ENCODE data around the gene TEX52. TPM values are rescaled to one million over a fixed set of nuclear protein-coding genes. Genes with fewer than 3 reads are reported as not detected.

TEX52 gene
- total and polyA plus RNA-seq, 2 of the 13 experiments (the other 11 are each of a cell fraction or from before 2014, with no cell fraction given): 0.05 TPM; not detected in 1

DNA sequence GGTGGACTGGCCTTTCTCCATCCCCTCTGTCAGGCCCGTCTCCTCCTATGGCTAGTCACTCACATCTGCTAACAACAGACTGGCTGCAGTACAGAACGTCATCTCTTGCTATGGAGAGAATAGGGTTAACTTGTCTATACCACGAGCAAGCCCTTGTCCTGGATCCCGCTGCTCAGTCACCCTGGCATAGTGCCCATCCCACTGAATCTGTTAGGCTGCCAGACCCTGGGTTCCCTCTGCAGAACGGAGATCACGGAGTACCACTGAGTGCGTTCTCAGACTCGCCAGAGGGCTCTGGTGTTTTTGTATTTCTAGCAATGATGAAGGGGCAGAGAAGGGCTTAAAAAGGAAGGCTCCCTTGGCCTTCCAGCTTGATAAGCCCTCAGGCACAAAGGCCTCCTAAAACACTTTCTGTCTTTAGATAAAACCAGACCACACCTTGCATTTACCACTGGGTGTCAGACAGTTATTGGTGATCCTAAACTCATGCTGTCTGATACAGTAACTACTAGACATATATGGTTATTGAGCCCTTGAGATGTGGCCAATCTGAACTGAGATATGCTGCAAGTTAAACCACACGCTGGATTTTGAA lies 15.7 kb downstream of the TEX52 start:
- no peak overlapping the region for H2AFZ ChIP-seq (ENCODE audit: low read length)
- H3K4me2 ChIP-seq (ENCODE audit: low read depth, low read length): no peak overlapping the region
- ATAC-seq: no peak
- no peak for FAIRE-seq
- WGBS (ENCODE audit: low lambda C conversion rate): 94% methylated on average over 6 of the region's 9 CpGs
- ChIA-PET CTCF (ENCODE audit: low intra/inter-chr PET ratio, low total read pairs) (no interaction called here), POLR2A (no interaction called here)
- H3K9me3 ChIP-seq (ENCODE audit: low read length): no peaks in the 10 kb centered on the region
- no peaks in the 10 kb centered on the region for H4K20me1 ChIP-seq (ENCODE audit: insufficient read depth, low read length)
- peaks cover 3 to 4% of the 10 kb centered on the region in 2 experiments; a peak in 3 of 5 replicates for H3K36me3 ChIP-seq (replicated peaks in 1 of 2; ENCODE audit: control insufficient read depth in 1 of 2, insufficient read depth in 2 of 2, low read length in 2 of 2)
- H3K27me3 ChIP-seq (ENCODE audit: control insufficient read depth in 1 of 2, insufficient read depth in 2 of 2, low read length in 2 of 2): no peaks in the 10 kb centered on the region; a peak in 1 of 5 replicates
- H3K79me2 ChIP-seq (ENCODE audit: insufficient read depth, low read length): no peaks in the 10 kb centered on the region
- no TSS peak for BruUV-seq (replicated peaks)
- H3K27ac ChIP-seq (ENCODE audit: extremely low read length, insufficient read depth, low read length): no peak overlapping the region
- H3K9ac ChIP-seq (ENCODE audit: insufficient read depth, low read depth, low read length): no peak overlapping the region
- intact Hi-C loops (cut with micrococcal nuclease; ENCODE audit: unreplicated experiment): no loop called here
- peaks cover 13% of the 10 kb centered on the region for H3K4me1 ChIP-seq (ENCODE audit: insufficient read depth, low read length)
- no peak for DNase-seq (ENCODE audit: low spot score)
- in situ Hi-C loops (cut with HindIII; ENCODE audit: extremely low pct_ligation_motif_present, low pct_unique_long_range_greater_than_20kb): no loop called here
- H3K4me3 ChIP-seq (replicated peaks in 1 of 3; ENCODE audit: insufficient read depth in 1 of 3, low read depth in 2 of 3, low read length in 3 of 3): no peak overlapping the region
- TF ChIP-seq SRY (CRISPR knock-in tag; IDR thresholded peaks at IDR 0.05) (no peak), KDM3A (CRISPR knock-in tag; IDR thresholded peaks at IDR 0.05; ENCODE audit: low read depth) (no peak), HMGXB4 (CRISPR knock-in tag; IDR thresholded peaks at IDR 0.05; ENCODE audit: borderline replicate concordance in 1 of 2, low read depth in 1 of 2) (no peak), RARA (CRISPR knock-in tag; IDR thresholded peaks at IDR 0.05) (no peak), NONO (IDR thresholded peaks at IDR 0.05) (no peak), NONO (CRISPR knock-in tag; conservative IDR thresholded peaks at IDR 0.05) (no peak), ESRRA (CRISPR knock-in tag; IDR thresholded peaks at IDR 0.05; ENCODE audit: low read depth) (no peak), ZNF552 (CRISPR knock-in tag; IDR thresholded peaks at IDR 0.05; ENCODE audit: borderline replicate concordance) (no peak), MAZ (IDR thresholded peaks at IDR 0.05; ENCODE audit: borderline replicate concordance, low read depth, low read length) (no peak), MAZ (CRISPR knock-in tag; IDR thresholded peaks at IDR 0.05; ENCODE audit: low read depth) (no peak), ZNF367 (CRISPR knock-in tag; IDR thresholded peaks at IDR 0.05; ENCODE audit: borderline replicate concordance) (no peak), SNRNP70 (IDR thresholded peaks at IDR 0.05; ENCODE audit: low read depth, low read length) (no peak), ZNF792 (CRISPR knock-in tag; IDR thresholded peaks at IDR 0.05) (no peak), RCOR2 (CRISPR knock-in tag; IDR thresholded peaks at IDR 0.05) (no peak), ZFP41 (CRISPR knock-in tag; IDR thresholded peaks at IDR 0.05; ENCODE audit: borderline replicate concordance) (no peak), HNF4G (IDR thresholded peaks at IDR 0.05; ENCODE audit: borderline replicate concordance, low read depth, low read length) (no peak), HNF4G (CRISPR knock-in tag; IDR thresholded peaks at IDR 0.05; ENCODE audit: borderline replicate concordance, low read depth) (no peak)
- TF ChIP-seq, protein P1, sequence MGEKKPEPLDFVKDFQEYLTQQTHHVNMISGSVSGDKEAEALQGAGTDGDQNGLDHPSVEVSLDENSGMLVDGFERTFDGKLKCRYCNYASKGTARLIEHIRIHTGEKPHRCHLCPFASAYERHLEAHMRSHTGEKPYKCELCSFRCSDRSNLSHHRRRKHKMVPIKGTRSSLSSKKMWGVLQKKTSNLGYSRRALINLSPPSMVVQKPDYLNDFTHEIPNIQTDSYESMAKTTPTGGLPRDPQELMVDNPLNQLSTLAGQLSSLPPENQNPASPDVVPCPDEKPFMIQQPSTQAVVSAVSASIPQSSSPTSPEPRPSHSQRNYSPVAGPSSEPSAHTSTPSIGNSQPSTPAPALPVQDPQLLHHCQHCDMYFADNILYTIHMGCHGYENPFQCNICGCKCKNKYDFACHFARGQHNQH (CRISPR knock-in tag; IDR thresholded peaks at IDR 0.05): no peak
- TF ChIP-seq, protein P2, sequence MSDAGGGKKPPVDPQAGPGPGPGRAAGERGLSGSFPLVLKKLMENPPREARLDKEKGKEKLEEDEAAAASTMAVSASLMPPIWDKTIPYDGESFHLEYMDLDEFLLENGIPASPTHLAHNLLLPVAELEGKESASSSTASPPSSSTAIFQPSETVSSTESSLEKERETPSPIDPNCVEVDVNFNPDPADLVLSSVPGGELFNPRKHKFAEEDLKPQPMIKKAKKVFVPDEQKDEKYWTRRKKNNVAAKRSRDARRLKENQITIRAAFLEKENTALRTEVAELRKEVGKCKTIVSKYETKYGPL (CRISPR knock-in tag; IDR thresholded peaks at IDR 0.05): no peak

Data from HepG2 (cell line).